Measurements from ENCODE around the gene C14orf93. TPM values are rescaled to one million over a fixed set of nuclear protein-coding genes. Genes with fewer than 3 reads are reported as not detected.

C14orf93 gene
- total RNA-seq, 6 experiments from 2014 or later = 1.7 to 4.0 (median 3.2) TPM

GRCh38 chr14:23051141-23052057, 41.5 kb upstream of the C14orf93 start:
- Histone ChIP-seq H3K36me3 (no peaks in the 10 kb centered on the region), H3K27me3 (no peaks in the 10 kb centered on the region), H3K9me3 (no peaks in the 10 kb centered on the region), H3K4me3 (no peak overlapping the region), H3K4me1 (no peaks in the 10 kb centered on the region), H3K27ac (no peak overlapping the region)
- TF ChIP-seq CTCF (IDR thresholded peaks at IDR 0.05) (no peak), POLR2A (IDR thresholded peaks at IDR 0.05) (no peak)
- DNase-seq (no peak), ATAC-seq (no peak)
- intact Hi-C loops (cut with DNase I) = no loop called here
- WGBS (ENCODE audit: insufficient coverage, low coverage, low lambda C conversion rate, missing lambda C conversion rate) = 90% methylated on average over 3 of the region's 5 CpGs

- Histone ChIP-seq H3K4me1 (no peaks in the 10 kb centered on the region), H3K27me3 (no peaks in the 10 kb centered on the region), H3K36me3 (no peaks in the 10 kb centered on the region), H3K27ac (no peak overlapping the region), H3K4me3 (no peak overlapping the region), H3K9me3 (no peaks in the 10 kb centered on the region)
- 100% methylated on average over 1 of the region's 9 CpGs for WGBS (ENCODE audit: insufficient coverage, low coverage, low lambda C conversion rate, missing lambda C conversion rate)
- no peak for ATAC-seq
- TF ChIP-seq POLR2A (IDR thresholded peaks at IDR 0.05) (no peak), CTCF (IDR thresholded peaks at IDR 0.05) (no peak)
- intact Hi-C loops (cut with DNase I) = no loop called here
- no peak for DNase-seq
Measured at GRCh38 chr14:23049011-23049410, 39.1 kb upstream of the C14orf93 start.

GRCh38 chr14:23047751-23048693, 38.1 kb upstream of the C14orf93 start:
- no peak for TF ChIP-seq CTCF (IDR thresholded peaks at IDR 0.05)
- TF ChIP-seq POLR2A (IDR thresholded peaks at IDR 0.05) = no peak
- no peak for DNase-seq
- 77% methylated on average over 7 of the region's 85 CpGs for WGBS (ENCODE audit: insufficient coverage, low coverage, low lambda C conversion rate, missing lambda C conversion rate)

GRCh38 chr14:23047034-23047634, 37.2 kb upstream of the C14orf93 start:
- H3K27ac ChIP-seq = no peak overlapping the region
- intact Hi-C loops (cut with DNase I) = no loop called here
- H3K4me1 ChIP-seq = no peaks in the 10 kb centered on the region
- TF ChIP-seq CTCF (IDR thresholded peaks at IDR 0.05) (no peak), POLR2A (IDR thresholded peaks at IDR 0.05) (no peak)
- no peak overlapping the region for H3K4me3 ChIP-seq
- no peaks in the 10 kb centered on the region for H3K36me3 ChIP-seq
- DNase-seq (no peak), ATAC-seq (peak in 2 of 4 donors; percentile 24 to 43)
- no peaks in the 10 kb centered on the region for H3K27me3 ChIP-seq
- WGBS (ENCODE audit: insufficient coverage, low coverage, low lambda C conversion rate, missing lambda C conversion rate) = 60% methylated on average over 5 of the region's 6 CpGs
- no peaks in the 10 kb centered on the region for H3K9me3 ChIP-seq

More at GRCh38 chr14:23047751-23048693, 38.1 kb upstream of the C14orf93 start:
- no peaks in the 10 kb centered on the region for H3K36me3 ChIP-seq
- no peaks in the 10 kb centered on the region for H3K4me1 ChIP-seq
- no peaks in the 10 kb centered on the region for H3K27me3 ChIP-seq
- ATAC-seq = peak in 1 of 4 donors; percentile 7
- H3K9me3 ChIP-seq = no peaks in the 10 kb centered on the region
- H3K4me3 ChIP-seq = no peak overlapping the region
- H3K27ac ChIP-seq = no peak overlapping the region
- intact Hi-C loops (cut with DNase I) = no loop called here

All from right lobe of liver (tissue), 6 donors.